Hepatic stellate cell (primary cell): ENCODE results near the gene XIRP2.
"Not testable (repeated sequence)": the region's sequence is repeated elsewhere in the genome, so short reads cannot be mapped to it uniquely, and the experiment has no call there.

Experiments used
- DNase-seq: peaks from one replicate; pipeline ENCODE4 v3.0.0; 2011; ENCODE audit warnings: low spot score

Gene XIRP2

GRCh38 chr2:166942377-166942776 is 54.1 kb downstream of the XIRP2 start:
- no peak for DNase-seq

- no peak for DNase-seq
Measured at GRCh38 chr2:166944909-166945308, 56.6 kb downstream of the XIRP2 start.

DNA sequence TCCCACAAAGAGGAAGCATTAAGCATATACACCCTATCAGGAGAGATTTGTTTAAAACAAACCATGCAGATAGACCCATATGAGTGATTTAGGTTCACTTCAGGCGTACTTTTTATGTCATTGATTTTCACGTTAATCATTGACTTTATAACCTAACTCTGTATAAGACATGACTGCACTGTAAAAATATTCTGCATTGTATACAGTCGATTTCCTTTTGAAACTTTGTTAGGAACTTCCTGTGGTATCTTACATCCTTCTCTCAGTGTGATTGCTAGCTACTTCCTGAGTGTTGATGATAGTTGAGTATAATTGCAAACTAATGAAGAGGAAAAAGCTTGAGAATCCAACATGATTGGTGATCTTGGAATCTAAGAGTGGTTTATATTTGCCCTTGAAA is 69.4 kb downstream of the XIRP2 start:
- DNase-seq, result no peak

DNA sequence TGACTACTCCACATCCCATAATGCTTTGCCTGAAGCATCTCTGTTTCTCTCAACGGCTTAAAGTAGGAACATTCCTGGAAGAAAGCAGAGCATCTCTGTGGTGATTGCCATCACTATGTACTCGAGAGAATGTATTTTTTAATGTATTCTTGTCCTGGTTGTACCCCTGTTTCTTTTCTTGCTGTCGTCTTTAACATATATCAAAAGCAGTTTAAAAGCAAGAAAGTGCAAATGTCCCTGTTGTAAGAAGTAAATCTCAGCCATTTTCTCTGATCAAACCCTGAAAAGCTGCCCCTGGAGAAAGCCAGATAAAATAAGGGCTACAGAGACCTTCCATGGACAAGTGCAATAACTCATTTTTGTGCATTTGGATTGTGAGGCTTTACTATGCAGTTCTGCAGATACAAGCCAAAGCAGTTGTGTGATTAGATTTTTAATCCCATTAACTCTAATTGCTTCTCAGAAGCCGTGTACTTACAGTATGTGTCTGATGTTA is 70.8 kb downstream of the XIRP2 start:
- no peak for DNase-seq

DNA sequence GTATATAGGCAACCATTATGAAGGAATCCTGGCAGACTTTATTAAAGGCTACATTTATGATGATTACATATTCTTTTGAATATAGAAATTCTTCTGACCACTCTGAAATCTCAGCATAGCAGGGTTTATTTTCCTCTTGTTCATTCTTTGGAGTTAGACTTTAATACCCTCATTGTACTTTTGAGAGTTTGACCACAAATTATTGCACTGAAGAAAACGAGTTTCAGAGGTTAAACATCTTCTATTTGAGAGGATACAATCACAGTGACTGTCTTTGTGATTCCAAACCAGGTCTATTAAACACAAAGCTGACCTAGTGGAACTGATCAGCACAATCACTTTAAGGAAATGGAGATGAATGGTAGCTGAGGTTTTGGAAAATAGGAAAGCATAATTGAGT is 71.3 kb downstream of the XIRP2 start:
- DNase-seq, result no peak

- no peak for DNase-seq
Measured at GRCh38 chr2:166960702-166961270, 72.5 kb downstream of the XIRP2 start.

GRCh38 chr2:166961933-166962332 is 73.7 kb downstream of the XIRP2 start:
- DNase-seq, result no peak

DNA sequence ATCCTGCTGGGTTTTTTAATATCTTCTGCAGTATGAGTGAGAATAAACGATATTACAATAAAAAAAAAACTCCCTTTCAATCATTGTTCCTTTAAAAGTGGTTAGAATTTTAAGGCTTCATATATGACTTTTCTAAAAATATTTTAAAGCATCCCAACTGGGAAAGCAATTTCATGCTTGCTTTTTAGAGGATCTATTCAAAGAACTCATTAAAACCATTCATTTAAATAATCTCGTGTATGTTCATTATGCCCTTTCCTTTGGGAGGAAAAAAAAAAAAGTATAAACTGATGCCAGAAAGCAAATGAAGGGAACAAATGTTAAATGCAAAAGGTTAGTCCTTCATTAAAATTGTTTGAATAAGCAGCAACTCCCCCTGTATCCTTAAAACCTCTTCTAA is 81.2 kb downstream of the XIRP2 start:
- no peak for DNase-seq

DNA sequence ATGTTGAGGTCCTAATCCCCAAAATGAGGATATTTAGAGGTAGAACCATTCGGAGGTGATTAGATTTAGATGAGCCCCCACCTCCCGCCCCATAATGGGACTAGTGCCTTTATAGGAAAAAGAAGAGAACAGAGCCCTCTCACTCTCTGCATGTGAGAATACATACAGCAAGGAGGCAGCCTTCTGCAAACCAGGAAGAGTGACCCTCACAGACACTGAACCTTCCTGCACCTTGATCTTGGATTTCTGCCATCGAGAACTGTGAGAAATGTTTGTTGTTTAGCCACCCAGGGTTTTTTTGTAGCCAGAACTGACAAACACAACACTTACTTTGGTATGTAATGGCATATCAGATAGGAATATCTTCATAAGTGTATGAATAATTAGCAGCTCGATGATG is 83.7 kb downstream of the XIRP2 start:
- DNase-seq, result no peak

- no peak for DNase-seq
Measured at GRCh38 chr2:166972418-166972817, 84.1 kb downstream of the XIRP2 start.

- DNase-seq, result no peak
Measured at GRCh38 chr2:166984188-166984587, 95.9 kb downstream of the XIRP2 start.

DNA sequence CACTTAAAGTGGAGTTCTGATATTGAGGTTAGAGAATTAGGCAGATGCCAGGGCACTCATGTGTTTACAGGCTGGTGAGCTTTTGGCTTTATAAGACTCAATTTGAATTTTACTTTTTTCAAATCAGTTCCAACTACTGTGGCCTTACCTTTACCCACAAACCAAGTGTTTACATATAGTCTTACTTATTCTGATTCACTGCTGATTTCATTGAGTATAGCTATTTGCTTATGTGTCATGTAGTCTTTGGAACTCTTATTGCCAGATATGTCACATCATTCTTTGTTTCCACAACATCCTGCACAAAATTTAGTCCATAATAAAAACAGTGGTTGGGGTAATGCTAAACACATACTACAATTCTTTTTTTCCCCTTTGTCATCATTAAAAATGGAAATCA is 96.5 kb downstream of the XIRP2 start:
- no peak for DNase-seq

DNA sequence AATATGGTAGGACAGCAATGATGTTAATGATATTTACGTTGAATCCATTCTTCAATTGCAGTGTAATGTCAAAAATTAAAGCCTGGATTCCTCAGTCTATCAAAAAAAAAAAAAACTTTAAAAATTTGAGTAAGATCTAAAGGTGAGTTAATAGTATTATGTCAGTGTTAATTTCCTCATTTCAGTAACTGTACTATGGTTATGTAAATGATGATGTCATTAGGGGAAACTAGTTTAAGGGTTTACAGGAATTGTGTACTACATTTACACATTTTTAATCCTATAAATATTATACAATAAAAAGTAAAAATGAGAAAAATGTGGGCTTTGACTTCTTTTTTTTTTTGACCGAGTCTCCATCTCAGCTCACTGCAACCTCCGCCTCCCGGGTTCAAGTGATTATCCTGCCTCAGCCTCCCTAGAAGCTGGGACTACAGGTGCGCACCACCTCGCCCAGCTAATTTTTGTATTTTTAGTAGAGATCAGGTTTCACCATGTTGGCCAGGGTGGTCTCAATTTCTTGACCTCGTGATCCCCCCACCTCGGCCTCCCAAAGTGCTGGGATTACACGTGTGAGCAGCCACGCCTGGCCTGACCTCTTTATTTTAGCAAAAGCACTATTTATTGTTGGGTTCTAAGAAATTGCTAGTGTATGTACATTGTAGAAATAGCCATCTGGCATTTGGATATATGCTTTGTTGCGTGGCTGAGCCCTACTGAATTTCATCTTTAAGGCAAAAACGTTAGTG is 106.5 kb downstream of the XIRP2 start:
- no peak for DNase-seq

GRCh38 chr2:166996465-166996864 is 108.2 kb downstream of the XIRP2 start:
- no peak for DNase-seq

DNA sequence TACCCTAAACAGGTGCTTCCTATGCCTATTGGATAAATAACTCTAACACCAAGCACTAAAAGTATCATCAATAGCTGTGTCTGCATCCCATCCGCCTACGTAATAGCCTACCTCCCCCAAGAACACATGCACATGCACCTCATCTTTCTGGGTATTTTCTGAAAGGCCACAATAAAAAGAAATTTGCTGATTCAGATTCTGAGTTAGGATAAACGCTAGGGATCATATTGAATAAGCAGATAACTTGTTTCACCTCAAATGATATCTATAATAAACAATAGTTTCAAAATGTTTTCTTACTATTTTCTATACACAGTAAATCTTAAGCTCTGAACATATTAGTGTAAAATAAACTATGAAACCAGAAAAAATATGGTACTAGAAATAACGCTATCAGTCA is 112.9 kb downstream of the XIRP2 start:
- DNase-seq, result no peak

DNA sequence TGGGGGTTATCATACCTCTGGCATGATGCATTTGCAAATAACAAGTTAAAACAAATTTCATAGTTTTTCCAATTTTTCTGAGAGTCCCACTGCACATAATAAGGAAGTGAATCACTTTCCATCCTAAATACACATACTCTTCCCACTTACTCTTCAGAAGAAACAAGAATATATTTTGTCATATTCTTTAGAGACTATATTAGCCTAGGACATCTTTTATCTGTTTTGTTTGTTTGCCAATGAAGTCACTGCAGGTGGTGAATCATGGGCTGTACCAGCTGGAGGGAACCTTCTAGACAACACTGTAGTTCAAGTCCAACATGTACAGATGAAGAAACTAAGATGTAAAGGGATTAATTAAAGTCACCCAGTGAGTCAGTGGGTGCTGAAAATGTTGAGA is 116.8 kb downstream of the XIRP2 start:
- DNase-seq, result no peak

DNA sequence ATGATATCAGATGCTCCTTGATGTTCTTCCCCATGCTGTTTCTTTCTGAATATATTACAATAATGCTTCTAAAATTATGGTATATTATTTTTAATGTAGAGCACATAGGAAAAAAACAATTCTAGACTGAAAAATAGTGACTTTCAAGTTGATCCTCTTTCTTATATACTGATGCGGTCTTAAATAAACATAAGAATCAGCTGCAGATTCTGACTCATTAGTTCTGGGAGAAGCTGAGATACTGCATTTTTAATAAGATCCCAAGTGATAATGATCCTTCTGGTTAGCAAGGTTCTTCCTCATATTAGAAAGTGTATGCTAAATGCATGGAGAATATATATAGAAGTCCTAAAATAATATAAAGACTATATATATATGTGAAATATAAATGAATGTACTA is 124.9 kb downstream of the XIRP2 start:
- no peak for DNase-seq

DNA sequence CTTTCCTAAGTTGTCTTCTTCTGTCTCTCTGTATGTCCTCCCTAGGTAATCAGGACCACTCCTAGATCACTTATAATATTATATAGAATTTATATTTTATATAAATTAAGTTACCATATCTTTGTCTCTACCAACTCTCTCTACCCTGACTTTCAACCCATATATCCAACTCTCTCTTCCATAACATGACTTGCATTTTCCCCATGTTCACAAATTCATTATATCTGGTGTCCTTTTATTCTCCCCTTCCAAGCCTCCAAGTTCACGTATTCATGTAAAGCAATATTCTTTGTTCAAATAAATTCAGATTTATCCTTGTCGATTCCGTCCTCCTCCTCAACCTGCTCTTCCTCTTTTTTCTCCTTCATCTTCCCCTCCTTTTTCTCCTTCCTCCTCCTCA is 127.5 kb downstream of the XIRP2 start:
- DNase-seq, result no peak

- DNase-seq, result no peak
Measured at GRCh38 chr2:167017021-167017420, 128.7 kb downstream of the XIRP2 start.

DNA sequence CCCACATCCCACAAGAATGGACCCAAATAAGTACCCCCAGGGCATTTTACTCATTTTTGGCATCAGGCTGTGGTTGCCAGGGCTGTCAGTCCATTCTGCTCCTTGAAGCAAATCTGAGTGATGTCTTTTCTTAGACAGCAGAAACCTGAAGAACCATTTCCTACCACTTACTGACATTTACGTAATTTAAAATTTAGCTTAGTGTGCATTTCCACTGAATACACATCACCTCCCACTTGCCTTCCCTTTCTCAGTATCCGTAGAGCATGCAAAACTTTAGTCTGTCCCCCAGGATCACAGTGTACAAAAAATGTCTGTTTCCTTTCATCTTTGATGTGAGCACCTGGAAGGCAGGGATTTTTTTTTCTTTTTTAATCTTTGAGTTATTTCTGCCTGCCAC is 130.3 kb downstream of the XIRP2 start:
- DNase-seq, result no peak

GRCh38 chr2:167028503-167028902 is 140.2 kb downstream of the XIRP2 start:
- DNase-seq, result no peak

DNA sequence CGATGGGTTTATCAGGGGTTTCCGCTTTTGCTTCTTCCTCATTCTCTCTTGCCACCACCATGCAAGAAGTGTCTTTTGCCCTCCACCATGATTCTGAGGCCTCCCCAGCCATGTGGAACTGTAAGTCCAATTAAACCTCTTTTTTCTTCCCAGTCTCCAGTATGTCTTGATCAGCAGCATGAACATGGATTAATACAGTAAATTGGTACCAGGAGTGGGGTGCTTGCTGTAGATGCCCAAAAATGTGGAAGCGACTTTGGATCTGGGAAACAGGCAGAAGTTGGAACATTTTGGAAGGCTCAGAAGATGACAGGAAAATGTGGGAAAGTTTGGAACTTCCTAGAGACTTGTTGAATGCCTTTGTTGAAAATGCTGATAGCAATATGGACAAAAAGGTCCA is 146.7 kb downstream of the XIRP2 start:
- not testable (repeated sequence) for DNase-seq

DNA sequence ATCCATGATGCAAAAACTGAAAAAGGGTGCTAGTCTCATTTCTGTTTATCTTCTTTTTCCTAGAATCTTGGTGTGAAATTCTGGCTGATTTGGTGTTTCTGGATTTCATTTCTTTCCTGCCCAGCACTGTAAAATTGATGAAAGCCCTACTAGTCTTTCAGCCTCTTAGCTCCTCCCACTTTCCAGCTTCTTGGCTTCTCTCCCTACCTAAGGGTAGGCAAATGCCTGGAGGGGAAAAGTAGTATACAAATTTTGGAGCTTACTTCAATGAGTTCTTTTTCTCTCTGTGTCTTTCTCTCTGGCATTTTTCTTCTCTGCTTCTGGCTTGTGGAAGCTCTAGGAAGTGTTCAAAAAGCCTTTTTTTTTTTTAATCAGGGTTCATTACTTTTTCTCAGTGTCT is 160.5 kb downstream of the XIRP2 start:
- DNase-seq, result no peak

- DNase-seq, result no peak
Measured at GRCh38 chr2:167049659-167050058, 161.4 kb downstream of the XIRP2 start.
